Cardiac fibroblast (primary cell): Measurements from ENCODE around the gene ATXN3L.
A peak's percentile ranks its signal among the peaks of the same experiment; 100 is the strongest.

Experiments used
- DNase-seq, 2 donors: peaks; one replicate each; pipeline versions ENCODE4 v3.0.0 to v3.0.0-alpha.2; 2010; ENCODE audit warnings: low read depth in 2 of 2
- H3K4me3 ChIP-seq, 2 donors: replicated peaks in 1 of 2; 1 replicate in 1 of 2; 2 replicates in 1 of 2; pipeline ENCODE4 v1.5.1; 2011; ENCODE audit warnings: low read depth in 2 of 2, low read length in 2 of 2, mild to moderate bottlenecking in 2 of 2, moderate library complexity in 1 of 2
- CTCF ChIP-seq: IDR thresholded peaks from one replicate; pipeline ENCODE4 v1.5.1; 2011; ENCODE audit warnings: low read depth, mild to moderate bottlenecking, low read length, inconsistent platforms

ATXN3L gene

DNA sequence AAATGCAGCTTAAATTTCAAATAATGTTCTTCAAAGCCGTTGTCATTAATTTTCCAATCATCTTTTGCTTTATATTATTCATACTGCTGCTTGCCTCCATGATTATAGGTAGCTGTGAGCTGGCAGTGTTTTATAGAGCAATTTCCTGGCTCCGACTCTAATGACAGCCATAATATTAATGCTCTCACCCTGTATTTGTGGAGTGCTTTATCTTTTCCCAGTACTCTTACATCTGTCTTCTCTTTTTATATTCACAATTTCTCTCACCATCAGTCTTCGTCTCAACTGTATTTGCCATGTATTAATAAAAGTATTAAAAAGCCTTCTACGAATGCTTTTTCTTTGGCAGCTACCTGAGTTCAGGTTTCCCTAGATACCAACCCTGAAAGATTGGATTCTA is 21.0 kb downstream of the ATXN3L start:
- no peak for DNase-seq
- TF ChIP-seq CTCF: no peak
- no peak overlapping the region for H3K4me3 ChIP-seq

- TF ChIP-seq CTCF: no peak
- H3K4me3 ChIP-seq: no peak overlapping the region
- no peak for DNase-seq
Measured at GRCh38 chrX:13295841-13296240, 24.0 kb downstream of the ATXN3L start.

- TF ChIP-seq CTCF: no peak
- no peak for DNase-seq
- no peak overlapping the region for H3K4me3 ChIP-seq
Measured at GRCh38 chrX:13293700-13294099, 26.2 kb downstream of the ATXN3L start.

DNA sequence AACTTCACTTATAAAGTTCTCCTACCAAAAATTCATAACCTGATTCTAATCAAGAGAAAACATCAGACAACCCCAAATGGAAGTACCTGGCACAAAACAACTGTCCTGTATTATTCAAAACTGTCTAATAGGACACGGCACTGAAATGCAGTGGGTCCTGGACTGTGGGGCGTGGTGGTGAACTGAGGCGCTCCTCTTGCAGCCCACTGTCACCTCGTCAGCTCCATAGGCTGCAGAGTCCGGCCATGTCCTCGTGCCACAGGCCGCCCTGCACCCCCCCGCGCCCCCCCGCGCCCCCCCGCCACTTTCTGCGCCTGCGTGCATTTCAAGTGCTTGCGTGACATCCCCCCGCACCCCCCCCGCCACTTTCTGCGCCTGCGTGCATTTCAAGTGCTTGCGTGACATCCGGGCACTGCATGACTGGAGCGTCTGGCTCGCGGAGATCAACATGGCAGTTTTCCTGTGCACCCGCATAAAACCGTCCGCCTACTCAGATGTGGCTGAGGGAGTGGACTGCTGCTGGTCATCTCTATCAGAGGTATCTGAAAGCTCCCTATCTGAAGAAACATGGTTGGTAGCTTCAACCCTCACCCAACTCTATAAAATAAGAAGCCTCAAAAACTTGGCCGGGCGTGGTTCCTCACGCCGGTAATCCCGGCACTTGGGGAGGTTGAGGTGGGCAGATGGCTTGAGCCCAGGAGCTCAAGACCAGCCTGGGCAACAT is 28.8 kb downstream of the ATXN3L start:
- no peak for TF ChIP-seq CTCF
- no peak for DNase-seq
- H3K4me3 ChIP-seq: no peak overlapping the region

GRCh38 chrX:13288671-13289070 is 31.2 kb downstream of the ATXN3L start:
- DNase-seq: no peak
- no peak overlapping the region for H3K4me3 ChIP-seq
- no peak for TF ChIP-seq CTCF

- peak; percentile 54 to 55 for DNase-seq
- TF ChIP-seq CTCF: no peak
- H3K4me3 ChIP-seq: no peak overlapping the region
Measured at GRCh38 chrX:13287816-13288215, 32.0 kb downstream of the ATXN3L start.

DNA sequence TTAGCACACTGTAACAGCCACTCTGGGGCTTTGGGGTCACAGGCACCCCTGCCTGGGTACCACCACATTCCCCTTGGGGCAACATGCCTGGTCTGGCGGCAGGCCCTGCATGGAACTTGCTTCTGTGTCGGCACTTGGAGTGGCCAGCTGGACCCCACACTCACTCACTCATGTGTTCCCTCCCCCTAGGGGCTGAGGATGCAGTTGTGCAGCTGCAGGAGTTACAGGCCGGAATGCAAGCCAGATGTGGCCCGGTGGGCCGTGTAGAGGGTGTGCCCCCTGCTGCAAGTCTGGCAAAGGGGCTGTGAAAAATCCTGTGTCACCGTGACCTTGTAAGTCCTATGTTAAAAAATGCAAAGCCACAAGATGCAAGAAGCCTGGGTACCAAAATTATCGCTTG is 34.2 kb downstream of the ATXN3L start:
- no peak for DNase-seq
- no peak overlapping the region for H3K4me3 ChIP-seq
- TF ChIP-seq CTCF: no peak
